Measurements from ENCODE around the gene MAP2K2. TPM values are rescaled to one million over a fixed set of nuclear protein-coding genes. Genes with fewer than 3 reads are reported as not detected.

The MAP2K2 gene
- total and polyA plus RNA-seq, 9 of the 15 experiments (the other 6 are each of a cell fraction or from before 2014, with no cell fraction given), result 1.0 to 151 (median 58.3) TPM

GRCh38 chr19:4057931-4058692 is 65.8 kb downstream of the MAP2K2 start (continued):
- TF ChIP-seq KDM1A (IDR thresholded peaks at IDR 0.05), result peak; percentile 88 to 95
- peak; percentile 75 for TF ChIP-seq RBFOX2 (IDR thresholded peaks at IDR 0.05; ENCODE audit: low read depth, low read length)
- TF ChIP-seq ZNF239 (CRISPR knock-in tag; IDR thresholded peaks at IDR 0.05), result no peak
- TF ChIP-seq ILF3 (IDR thresholded peaks at IDR 0.05; ENCODE audit: borderline replicate concordance), result no peak
- no peak for TF ChIP-seq SPI1 (IDR thresholded peaks at IDR 0.05; ENCODE audit: borderline replicate concordance, low read depth, low read length)
- peak; percentile 81; the same call in 1 of the 2 replicates for TF ChIP-seq SMARCE1 (IDR thresholded peaks at IDR 0.05)
- TF ChIP-seq, protein P1, sequence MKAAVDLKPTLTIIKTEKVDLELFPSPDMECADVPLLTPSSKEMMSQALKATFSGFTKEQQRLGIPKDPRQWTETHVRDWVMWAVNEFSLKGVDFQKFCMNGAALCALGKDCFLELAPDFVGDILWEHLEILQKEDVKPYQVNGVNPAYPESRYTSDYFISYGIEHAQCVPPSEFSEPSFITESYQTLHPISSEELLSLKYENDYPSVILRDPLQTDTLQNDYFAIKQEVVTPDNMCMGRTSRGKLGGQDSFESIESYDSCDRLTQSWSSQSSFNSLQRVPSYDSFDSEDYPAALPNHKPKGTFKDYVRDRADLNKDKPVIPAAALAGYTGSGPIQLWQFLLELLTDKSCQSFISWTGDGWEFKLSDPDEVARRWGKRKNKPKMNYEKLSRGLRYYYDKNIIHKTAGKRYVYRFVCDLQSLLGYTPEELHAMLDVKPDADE (conservative IDR thresholded peaks at IDR 0.05; ENCODE audit: control insufficient read depth, low read depth, low read length), result 0 out of 2 replicates have a peak, but pooled peaks have one; percentile 6
- no peak for TF ChIP-seq CBFA2T3 (IDR thresholded peaks at IDR 0.05)
- TF ChIP-seq, protein P2, sequence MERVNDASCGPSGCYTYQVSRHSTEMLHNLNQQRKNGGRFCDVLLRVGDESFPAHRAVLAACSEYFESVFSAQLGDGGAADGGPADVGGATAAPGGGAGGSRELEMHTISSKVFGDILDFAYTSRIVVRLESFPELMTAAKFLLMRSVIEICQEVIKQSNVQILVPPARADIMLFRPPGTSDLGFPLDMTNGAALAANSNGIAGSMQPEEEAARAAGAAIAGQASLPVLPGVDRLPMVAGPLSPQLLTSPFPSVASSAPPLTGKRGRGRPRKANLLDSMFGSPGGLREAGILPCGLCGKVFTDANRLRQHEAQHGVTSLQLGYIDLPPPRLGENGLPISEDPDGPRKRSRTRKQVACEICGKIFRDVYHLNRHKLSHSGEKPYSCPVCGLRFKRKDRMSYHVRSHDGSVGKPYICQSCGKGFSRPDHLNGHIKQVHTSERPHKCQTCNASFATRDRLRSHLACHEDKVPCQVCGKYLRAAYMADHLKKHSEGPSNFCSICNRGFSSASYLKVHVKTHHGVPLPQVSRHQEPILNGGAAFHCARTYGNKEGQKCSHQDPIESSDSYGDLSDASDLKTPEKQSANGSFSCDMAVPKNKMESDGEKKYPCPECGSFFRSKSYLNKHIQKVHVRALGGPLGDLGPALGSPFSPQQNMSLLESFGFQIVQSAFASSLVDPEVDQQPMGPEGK (CRISPR knock-in tag; IDR thresholded peaks at IDR 0.05; ENCODE audit: borderline replicate concordance), result no peak
- no peak for TF ChIP-seq EWSR1 (IDR thresholded peaks at IDR 0.05; ENCODE audit: borderline replicate concordance, low read depth, partially characterized antibody)
- TF ChIP-seq ZFP1 (CRISPR knock-in tag; IDR thresholded peaks at IDR 0.05), result no peak
- TF ChIP-seq GABPB1 (CRISPR knock-in tag; IDR thresholded peaks at IDR 0.05), result peak; percentile 66; the same call in 1 of the 2 replicates
- peak; percentile 81 for TF ChIP-seq JUN (IDR thresholded peaks at IDR 0.05; ENCODE audit: borderline replicate concordance, low read depth, low read length)
- no peak; the same call in 1 of the 2 replicates for TF ChIP-seq JUN (CRISPR knock-in tag; IDR thresholded peaks at IDR 0.05; ENCODE audit: borderline replicate concordance)
- TF ChIP-seq CREBBP (IDR thresholded peaks at IDR 0.05; ENCODE audit: low read depth, low read length), result no peak
- TF ChIP-seq POLR2A (conservative IDR thresholded peaks at IDR 0.05), result no peak
- no peak for TF ChIP-seq THRB (CRISPR knock-in tag; conservative IDR thresholded peaks at IDR 0.05)
- TF ChIP-seq, protein P3, sequence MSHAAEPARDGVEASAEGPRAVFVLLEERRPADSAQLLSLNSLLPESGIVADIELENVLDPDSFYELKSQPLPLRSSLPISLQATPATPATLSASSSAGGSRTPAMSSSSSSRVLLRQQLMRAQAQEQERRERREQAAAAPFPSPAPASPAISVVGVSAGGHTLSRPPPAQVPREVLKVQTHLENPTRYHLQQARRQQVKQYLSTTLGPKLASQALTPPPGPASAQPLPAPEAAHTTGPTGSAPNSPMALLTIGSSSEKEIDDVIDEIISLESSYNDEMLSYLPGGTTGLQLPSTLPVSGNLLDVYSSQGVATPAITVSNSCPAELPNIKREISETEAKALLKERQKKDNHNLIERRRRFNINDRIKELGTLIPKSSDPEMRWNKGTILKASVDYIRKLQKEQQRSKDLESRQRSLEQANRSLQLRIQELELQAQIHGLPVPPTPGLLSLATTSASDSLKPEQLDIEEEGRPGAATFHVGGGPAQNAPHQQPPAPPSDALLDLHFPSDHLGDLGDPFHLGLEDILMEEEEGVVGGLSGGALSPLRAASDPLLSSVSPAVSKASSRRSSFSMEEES (CRISPR knock-in tag; IDR thresholded peaks at IDR 0.05), result no peak
- no peak for TF ChIP-seq ZNF655 (CRISPR knock-in tag; IDR thresholded peaks at IDR 0.05)
